IPS-15b (cell line): ENCODE data around the gene COBL.

ENCODE experiments used
- H3K27me3 ChIP-seq: one replicate; pipeline ENCODE4 v1.6.1; 2013; ENCODE audit warnings: low read length; ENCODE audit not compliant: control insufficient read depth, insufficient read depth
- H3K36me3 ChIP-seq: one replicate; pipeline ENCODE4 v1.6.1; 2013; ENCODE audit warnings: low read length; ENCODE audit not compliant: control insufficient read depth, insufficient read depth
- H3K4me1 ChIP-seq: one replicate; pipeline ENCODE4 v1.6.1; 2013; ENCODE audit warnings: mild to moderate bottlenecking, low read length; ENCODE audit not compliant: control insufficient read depth, insufficient read depth
- H3K4me3 ChIP-seq: one replicate; pipeline ENCODE4 v1.5.1; 2013; ENCODE audit warnings: low read depth, low read length
- H3K9ac ChIP-seq: one replicate; pipeline ENCODE4 v1.6.1; 2013; ENCODE audit warnings: low read depth, mild to moderate bottlenecking, low read length
- H3K9me3 ChIP-seq: one replicate; pipeline ENCODE4 v1.6.1; 2013; ENCODE audit warnings: mild to moderate bottlenecking, low read length; ENCODE audit not compliant: control insufficient read depth, insufficient read depth

COBL gene

GRCh38 chr7:51189777-51190176 lies 126.8 kb downstream of the COBL start:
- Histone ChIP-seq H3K4me1 (no peaks in the 10 kb centered on the region), H3K36me3 (peaks cover 25% of the 10 kb centered on the region), H3K9me3 (no peaks in the 10 kb centered on the region), H3K4me3 (no peak overlapping the region), H3K9ac (no peak overlapping the region), H3K27me3 (no peaks in the 10 kb centered on the region)

GRCh38 chr7:51188987-51189386 lies 127.6 kb downstream of the COBL start:
- Histone ChIP-seq H3K36me3 (peaks cover 25% of the 10 kb centered on the region), H3K4me1 (no peaks in the 10 kb centered on the region), H3K9ac (no peak overlapping the region), H3K9me3 (no peaks in the 10 kb centered on the region), H3K27me3 (no peaks in the 10 kb centered on the region), H3K4me3 (no peak overlapping the region)

GRCh38 chr7:51187941-51188340 lies 128.7 kb downstream of the COBL start:
- H3K9ac ChIP-seq, result no peak overlapping the region
- peaks cover 25% of the 10 kb centered on the region for H3K36me3 ChIP-seq
- no peaks in the 10 kb centered on the region for H3K27me3 ChIP-seq
- H3K9me3 ChIP-seq, result no peaks in the 10 kb centered on the region
- H3K4me3 ChIP-seq, result no peak overlapping the region
- no peaks in the 10 kb centered on the region for H3K4me1 ChIP-seq

GRCh38 chr7:51186531-51186930 lies 130.1 kb downstream of the COBL start:
- Histone ChIP-seq H3K9ac (peak overlapping the region; percentile 16), H3K4me3 (no peak overlapping the region), H3K27me3 (no peaks in the 10 kb centered on the region), H3K9me3 (no peaks in the 10 kb centered on the region), H3K4me1 (no peaks in the 10 kb centered on the region), H3K36me3 (peaks cover 25% of the 10 kb centered on the region)

GRCh38 chr7:51182636-51183166 lies 133.9 kb downstream of the COBL start:
- Histone ChIP-seq H3K27me3 (no peaks in the 10 kb centered on the region), H3K9me3 (no peaks in the 10 kb centered on the region), H3K4me3 (no peak overlapping the region), H3K36me3 (peaks cover 6% of the 10 kb centered on the region), H3K9ac (no peak overlapping the region), H3K4me1 (no peaks in the 10 kb centered on the region)

GRCh38 chr7:51180092-51180491 lies 136.5 kb downstream of the COBL start:
- H3K36me3 ChIP-seq, result no peaks in the 10 kb centered on the region
- no peaks in the 10 kb centered on the region for H3K27me3 ChIP-seq
- no peaks in the 10 kb centered on the region for H3K9me3 ChIP-seq
- H3K4me1 ChIP-seq, result peaks cover 15% of the 10 kb centered on the region
- no peak overlapping the region for H3K4me3 ChIP-seq
- no peak overlapping the region for H3K9ac ChIP-seq

GRCh38 chr7:51175992-51176388 lies 140.6 kb downstream of the COBL start:
- H3K4me1 ChIP-seq, result peaks cover 15% of the 10 kb centered on the region
- H3K27me3 ChIP-seq, result no peaks in the 10 kb centered on the region
- H3K36me3 ChIP-seq, result no peaks in the 10 kb centered on the region
- no peak overlapping the region for H3K9ac ChIP-seq
- H3K9me3 ChIP-seq, result no peaks in the 10 kb centered on the region
- no peak overlapping the region for H3K4me3 ChIP-seq

GRCh38 chr7:51175316-51175991 lies 141.2 kb downstream of the COBL start:
- Histone ChIP-seq H3K9me3 (no peaks in the 10 kb centered on the region), H3K4me3 (no peak overlapping the region), H3K4me1 (peaks cover 15% of the 10 kb centered on the region), H3K36me3 (no peaks in the 10 kb centered on the region), H3K27me3 (no peaks in the 10 kb centered on the region), H3K9ac (no peak overlapping the region)

- Histone ChIP-seq H3K9ac (no peak overlapping the region), H3K36me3 (no peaks in the 10 kb centered on the region), H3K9me3 (no peaks in the 10 kb centered on the region), H3K4me3 (no peak overlapping the region), H3K4me1 (peaks cover 5% of the 10 kb centered on the region), H3K27me3 (no peaks in the 10 kb centered on the region)
These were observed 151.3 kb downstream of the COBL start for GRCh38 chr7:51165337-51165736.

- Histone ChIP-seq H3K4me1 (peaks cover 5% of the 10 kb centered on the region), H3K27me3 (no peaks in the 10 kb centered on the region), H3K9ac (no peak overlapping the region), H3K9me3 (no peaks in the 10 kb centered on the region), H3K36me3 (no peaks in the 10 kb centered on the region), H3K4me3 (no peak overlapping the region)
These were observed 153.8 kb downstream of the COBL start for GRCh38 chr7:51162724-51163329.

GRCh38 chr7:51161937-51162336 lies 154.7 kb downstream of the COBL start:
- H3K4me3 ChIP-seq, result no peak overlapping the region
- no peaks in the 10 kb centered on the region for H3K9me3 ChIP-seq
- no peak overlapping the region for H3K9ac ChIP-seq
- no peaks in the 10 kb centered on the region for H3K36me3 ChIP-seq
- no peaks in the 10 kb centered on the region for H3K27me3 ChIP-seq
- H3K4me1 ChIP-seq, result peaks cover 5% of the 10 kb centered on the region

- Histone ChIP-seq H3K27me3 (no peaks in the 10 kb centered on the region), H3K4me3 (no peak overlapping the region), H3K9ac (no peak overlapping the region), H3K4me1 (peaks cover 5% of the 10 kb centered on the region), H3K36me3 (no peaks in the 10 kb centered on the region), H3K9me3 (no peaks in the 10 kb centered on the region)
These were observed 155.5 kb downstream of the COBL start for GRCh38 chr7:51160990-51161615.
